Loucy (cell line): Measurements from ENCODE around the gene ATP13A1.
"Not testable (repeated sequence)": the region's sequence is repeated elsewhere in the genome, so short reads cannot be mapped to it uniquely, and the experiment has no call there.

Experiments used
- H2AFZ ChIP-seq: fragments of 200-600 bp; sonication (generic); 2 replicates; pipeline ENCODE4 v1.6.0; 2016; ENCODE audit warnings: antibody characterized with exemption, mild to moderate bottlenecking, low read length, moderate library complexity
- H3F3A ChIP-seq: fragments of 200-600 bp; 2 replicates; pipeline ENCODE4 v1.6.0; 2016; ENCODE audit warnings: antibody characterized with exemption, low read depth, mild to moderate bottlenecking
- H3K27me3 ChIP-seq: fragments of 200-600 bp; sonication (generic); 2 replicates; pipeline ENCODE4 v1.6.1; 2014; ENCODE audit warnings: low read length, mild to moderate bottlenecking; ENCODE audit not compliant: insufficient read depth, poor library complexity, severe bottlenecking
- H3K36me3 ChIP-seq: fragments of 200-600 bp; sonication (generic); 2 replicates; pipeline ENCODE4 v1.6.1; 2016; ENCODE audit warnings: low read length; ENCODE audit not compliant: insufficient read depth
- H3K4me1 ChIP-seq: fragments of 200-600 bp; sonication (generic); 2 replicates; pipeline ENCODE4 v1.5.1; 2014; ENCODE audit warnings: low read length, mild to moderate bottlenecking; ENCODE audit not compliant: insufficient read depth, poor library complexity, severe bottlenecking
- H3K4me2 ChIP-seq: fragments of 200-600 bp; sonication (generic); 2 replicates; pipeline ENCODE4 v1.6.0; 2014; ENCODE audit warnings: antibody characterized with exemption, low read length, low read depth, mild to moderate bottlenecking; ENCODE audit not compliant: poor library complexity, severe bottlenecking
- H3K4me3 ChIP-seq: fragments of 200-600 bp; sonication (generic); 2 replicates; pipeline ENCODE4 v1.5.1; 2014; ENCODE audit warnings: low read length, mild to moderate bottlenecking, mixed read lengths; ENCODE audit not compliant: poor library complexity, severe bottlenecking
- H3K79me2 ChIP-seq: fragments of 200-600 bp; sonication (generic); 2 replicates; pipeline ENCODE4 v1.6.1; 2014; ENCODE audit warnings: low read length; ENCODE audit not compliant: insufficient read depth
- H3K9ac ChIP-seq: fragments of 200-600 bp; sonication (generic); 2 replicates; pipeline ENCODE4 v1.6.0; 2014; ENCODE audit warnings: mild to moderate bottlenecking, low read depth, low read length, moderate library complexity; ENCODE audit not compliant: poor library complexity, severe bottlenecking
- H3K9me2 ChIP-seq: fragments of 200-600 bp; sonication (generic); replicated peaks from 2 replicates; pipeline ENCODE4 v1.6.1; 2016; ENCODE audit warnings: low read depth, low read length, mixed read lengths
- H3K9me3 ChIP-seq: fragments of 200-600 bp; sonication (generic); 2 replicates; pipeline ENCODE4 v1.6.1; 2014; ENCODE audit warnings: mild to moderate bottlenecking, antibody characterized with exemption, low read length, low read depth; ENCODE audit not compliant: insufficient read depth
- H4K20me1 ChIP-seq: fragments of 200-600 bp; sonication (generic); 2 replicates; pipeline ENCODE4 v1.6.0; 2014; ENCODE audit warnings: antibody characterized with exemption, low read length, mild to moderate bottlenecking; ENCODE audit not compliant: insufficient read depth, poor library complexity, severe bottlenecking
- EZH2phosphoT487 ChIP-seq: fragments of 200-600 bp; IDR thresholded peaks from 2 replicates; pipeline ENCODE4 v1.6.1; 2018; ENCODE audit warnings: antibody characterized with exemption, mild to moderate bottlenecking, moderate library complexity, borderline replicate concordance
- TF ChIP-seq, protein P1 (sequence below): fragments of 200-600 bp; sonication (generic); conservative IDR thresholded peaks from 2 replicates; pipeline ENCODE4 v1.5.1; 2014; ENCODE audit warnings: mild to moderate bottlenecking, antibody characterized with exemption, low read length

Gene ATP13A1

GRCh38 chr19:19686580-19686979 is 23.1 kb upstream of the ATP13A1 start:
- no peak overlapping the region for H2AFZ ChIP-seq
- no peaks in the 10 kb centered on the region for H3K9me3 ChIP-seq
- TF ChIP-seq, protein P1, sequence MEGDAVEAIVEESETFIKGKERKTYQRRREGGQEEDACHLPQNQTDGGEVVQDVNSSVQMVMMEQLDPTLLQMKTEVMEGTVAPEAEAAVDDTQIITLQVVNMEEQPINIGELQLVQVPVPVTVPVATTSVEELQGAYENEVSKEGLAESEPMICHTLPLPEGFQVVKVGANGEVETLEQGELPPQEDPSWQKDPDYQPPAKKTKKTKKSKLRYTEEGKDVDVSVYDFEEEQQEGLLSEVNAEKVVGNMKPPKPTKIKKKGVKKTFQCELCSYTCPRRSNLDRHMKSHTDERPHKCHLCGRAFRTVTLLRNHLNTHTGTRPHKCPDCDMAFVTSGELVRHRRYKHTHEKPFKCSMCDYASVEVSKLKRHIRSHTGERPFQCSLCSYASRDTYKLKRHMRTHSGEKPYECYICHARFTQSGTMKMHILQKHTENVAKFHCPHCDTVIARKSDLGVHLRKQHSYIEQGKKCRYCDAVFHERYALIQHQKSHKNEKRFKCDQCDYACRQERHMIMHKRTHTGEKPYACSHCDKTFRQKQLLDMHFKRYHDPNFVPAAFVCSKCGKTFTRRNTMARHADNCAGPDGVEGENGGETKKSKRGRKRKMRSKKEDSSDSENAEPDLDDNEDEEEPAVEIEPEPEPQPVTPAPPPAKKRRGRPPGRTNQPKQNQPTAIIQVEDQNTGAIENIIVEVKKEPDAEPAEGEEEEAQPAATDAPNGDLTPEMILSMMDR = no peak
- no peak for TF ChIP-seq EZH2phosphoT487

GRCh38 chr19:19686119-19686518 is 22.6 kb upstream of the ATP13A1 start:
- not testable (repeated sequence) for H3K9ac ChIP-seq, H4K20me1 ChIP-seq, H3K4me3 ChIP-seq, H3K4me2 ChIP-seq, H3K9me3 ChIP-seq, H3K4me1 ChIP-seq, H3K9me2 ChIP-seq, H3F3A ChIP-seq, H3K36me3 ChIP-seq, H2AFZ ChIP-seq, H3K27me3 ChIP-seq, H3K79me2 ChIP-seq

More at GRCh38 chr19:19686580-19686979, 23.1 kb upstream of the ATP13A1 start:
- Histone ChIP-seq H4K20me1 (no peaks in the 10 kb centered on the region), H3K4me1 (no peaks in the 10 kb centered on the region), H3K9ac (no peak overlapping the region), H3K4me2 (no peak overlapping the region), H3F3A (no peaks in the 10 kb centered on the region), H3K4me3 (no peak overlapping the region), H3K9me2 (no peaks in the 10 kb centered on the region), H3K27me3 (no peaks in the 10 kb centered on the region), H3K79me2 (no peaks in the 10 kb centered on the region), H3K36me3 (no peaks in the 10 kb centered on the region)

GRCh38 chr19:19679176-19680073 is 15.9 kb upstream of the ATP13A1 start:
- Histone ChIP-seq H3K36me3 (peaks cover 49% of the 10 kb centered on the region), H3F3A (no peaks in the 10 kb centered on the region), H3K27me3 (no peaks in the 10 kb centered on the region), H3K4me1 (no peaks in the 10 kb centered on the region), H4K20me1 (no peaks in the 10 kb centered on the region), H3K4me2 (no peak overlapping the region), H2AFZ (no peak overlapping the region), H3K9me3 (peaks cover 14% of the 10 kb centered on the region; the same call in 1 of the 2 replicates), H3K9me2 (no peaks in the 10 kb centered on the region), H3K4me3 (no peak overlapping the region), H3K9ac (no peak overlapping the region), H3K79me2 (peaks cover 25% of the 10 kb centered on the region; the same call in 1 of the 2 replicates)
- TF ChIP-seq, protein P1 = no peak
- no peak for TF ChIP-seq EZH2phosphoT487
